ENCODE data around the gene MDP1.
A peak's percentile ranks its signal among the peaks of the same experiment; 100 is the strongest.

MDP1 gene

GRCh38 chr14:24215495-24216344 is at the start of gene MDP1:
Gene MDP1, minus strand, starts transcription at chr14:24216066. Its CDS starts 111 bp downstream, at chr14:24215955.
- CTCF ChIA-PET = interaction anchor here (0.6 to 1.0 kb wide), 6 partner anchors 10 to 916 kb away, joined by 3 to 9 read pairs (median 4); partner anchors contain the start of genes DHRS1, NOP9, RABGGTA and TINF2
- POLR2A ChIA-PET = interaction anchor here (0.7 to 1.2 kb wide), 9 partner anchors 9 to 92 kb away, joined by 3 to 7 read pairs (median 4); partner anchors contain the start of genes CIDEB, DHRS1, IPO4 and NOP9

GRCh38 chr14:24264298-24264697 is 48.4 kb upstream of the MDP1 start:
- TF ChIP-seq FOXK2 (IDR thresholded peaks at IDR 0.05) (no peak), BHLHE40 (IDR thresholded peaks at IDR 0.05; ENCODE audit: borderline replicate concordance) (no peak), CTBP1 (IDR thresholded peaks at IDR 0.05; ENCODE audit: borderline replicate concordance) (no peak), LEF1 (IDR thresholded peaks at IDR 0.05; ENCODE audit: borderline replicate concordance) (no peak), FOXM1 (IDR thresholded peaks at IDR 0.05; ENCODE audit: borderline replicate concordance) (no peak), ARNT (IDR thresholded peaks at IDR 0.05) (no peak), TARDBP (IDR thresholded peaks at IDR 0.05) (no peak), SUZ12 (IDR thresholded peaks at IDR 0.05) (no peak), SP1 (IDR thresholded peaks at IDR 0.05) (no peak), ELF4 (IDR thresholded peaks at IDR 0.05) (no peak), L3MBTL2 (conservative IDR thresholded peaks at IDR 0.05) (no peak), ZNF384 (IDR thresholded peaks at IDR 0.05) (no peak)
- POLR2A ChIA-PET = interaction anchor here (1.2 kb wide), 1 partner anchor 22 kb away, joined by 5 read pairs; the partner anchor contains the start of gene TINF2
- DNase-seq (ENCODE audit: extremely low spot score) = no peak
- CTCF ChIA-PET = no interaction called here

More at GRCh38 chr14:24215495-24216344, at the start of gene MDP1:
- peak; percentile 87 for DNase-seq (ENCODE audit: extremely low spot score)
- TF ChIP-seq CTBP1 (IDR thresholded peaks at IDR 0.05; ENCODE audit: borderline replicate concordance) = no peak
- no peak for TF ChIP-seq HDGF (IDR thresholded peaks at IDR 0.05; ENCODE audit: borderline replicate concordance)
- peak; percentile 50; the same call in 1 of the 2 replicates for TF ChIP-seq PKNOX1 (IDR thresholded peaks at IDR 0.05)
- TF ChIP-seq FOXA1 (IDR thresholded peaks at IDR 0.05) = no peak

- POLR2A ChIA-PET = interaction anchor here (1.2 kb wide), 1 partner anchor 21 kb away, joined by 5 read pairs; the partner anchor contains the start of gene TINF2
Observed at GRCh38 chr14:24263848-24264247, 48.0 kb upstream of the MDP1 start.

GRCh38 chr14:24262821-24263733 is 47.2 kb upstream of the MDP1 start, which contains the start of gene TGM1:
Gene TGM1, minus strand, starts transcription at chr14:24263177. Its CDS starts 825 bp downstream, at chr14:24262352.
- no peak for TF ChIP-seq PKNOX1 (IDR thresholded peaks at IDR 0.05)
- TF ChIP-seq ARNT (IDR thresholded peaks at IDR 0.05) = no peak
- TF ChIP-seq SP1 (IDR thresholded peaks at IDR 0.05) = no peak
- no peak for TF ChIP-seq FOXK2 (IDR thresholded peaks at IDR 0.05)
- no peak for TF ChIP-seq BHLHE40 (IDR thresholded peaks at IDR 0.05; ENCODE audit: borderline replicate concordance)
- no peak for TF ChIP-seq TARDBP (IDR thresholded peaks at IDR 0.05)
- TF ChIP-seq ZNF384 (IDR thresholded peaks at IDR 0.05) = no peak
- TF ChIP-seq ELF4 (IDR thresholded peaks at IDR 0.05) = no peak
- TF ChIP-seq LEF1 (IDR thresholded peaks at IDR 0.05; ENCODE audit: borderline replicate concordance) = no peak
- no peak for TF ChIP-seq SUZ12 (IDR thresholded peaks at IDR 0.05)
- no peak for TF ChIP-seq CTBP1 (IDR thresholded peaks at IDR 0.05; ENCODE audit: borderline replicate concordance)
- no peak for TF ChIP-seq L3MBTL2 (conservative IDR thresholded peaks at IDR 0.05)
- TF ChIP-seq FOXA1 (IDR thresholded peaks at IDR 0.05) = no peak
- TF ChIP-seq HDGF (IDR thresholded peaks at IDR 0.05; ENCODE audit: borderline replicate concordance) = no peak
- TF ChIP-seq FOXM1 (IDR thresholded peaks at IDR 0.05; ENCODE audit: borderline replicate concordance) = no peak
- ChIA-PET CTCF (interaction anchor here (1.5 kb wide), 1 partner anchor 8 kb away, joined by 6 read pairs; no protein-coding TSS in a partner anchor), POLR2A (interaction anchor here (1.8 to 4.2 kb wide), 2 partner anchors 8 to 21 kb away, joined by 6 to 30 read pairs; partner anchors contain the start of genes RABGGTA and TINF2)
- DNase-seq (ENCODE audit: extremely low spot score) = no peak

More at GRCh38 chr14:24263848-24264247, 48.0 kb upstream of the MDP1 start:
- CTCF ChIA-PET = no interaction called here
- TF ChIP-seq ZNF384 (IDR thresholded peaks at IDR 0.05) (no peak), LEF1 (IDR thresholded peaks at IDR 0.05; ENCODE audit: borderline replicate concordance) (no peak), FOXA1 (IDR thresholded peaks at IDR 0.05) (no peak), SUZ12 (IDR thresholded peaks at IDR 0.05) (no peak)
- DNase-seq (ENCODE audit: extremely low spot score) = no peak

GRCh38 chr14:24261969-24262327 is 46.1 kb upstream of the MDP1 start:
- ChIA-PET POLR2A (interaction anchor here (1.8 to 4.2 kb wide), 2 partner anchors 9 to 20 kb away, joined by 6 to 30 read pairs; partner anchors contain the start of genes RABGGTA and TINF2), CTCF (interaction anchor here (1.2 to 1.7 kb wide), 3 partner anchors 9 to 20 kb away, joined by 3 to 6 read pairs (median 6); partner anchors contain the start of gene TINF2)
- TF ChIP-seq FOXA1 (IDR thresholded peaks at IDR 0.05) (no peak), ELF4 (IDR thresholded peaks at IDR 0.05) (no peak), FOXM1 (IDR thresholded peaks at IDR 0.05; ENCODE audit: borderline replicate concordance) (no peak), TARDBP (IDR thresholded peaks at IDR 0.05) (no peak), ARNT (IDR thresholded peaks at IDR 0.05) (no peak), SUZ12 (IDR thresholded peaks at IDR 0.05) (no peak)
- no peak for DNase-seq (ENCODE audit: extremely low spot score)

All from HEK293T (cell line).